Calu3 (cell line): Measurements from ENCODE around the gene AP2A1. TPM values are rescaled to one million over a fixed set of nuclear protein-coding genes. Genes with fewer than 3 reads are reported as not detected.

Source experiments
- BruUV-seq: library from RNA; stranded (reverse); fragments of 400-500 nt; replicated peaks from 2 replicates; lab custom pipeline; 2021; lab: Mats Ljungman, UMichigan
- CTCF ChIA-PET: fragments of 300-600 bp; sonication (Branson Sonifier 250); formaldehyde crosslinking; loops from one replicate; lab custom pipeline; 2022; ENCODE audit warnings: antibody characterized with exemption; lab: Charles Lee
- DNase-seq: peaks from one replicate; pipeline ENCODE4 v3.0.0; 2022
- H3K27ac Mint-ChIP-seq: one replicate; pipeline ENCODE4 v1.8.0; 2022; ENCODE audit warnings: mixed read lengths; ENCODE audit not compliant: unreplicated experiment
- H3K27me3 Mint-ChIP-seq: one replicate; pipeline ENCODE4 v1.8.0; 2022; ENCODE audit warnings: mixed read lengths; ENCODE audit not compliant: unreplicated experiment
- H3K36me3 Mint-ChIP-seq: one replicate; pipeline ENCODE4 v1.8.0; 2022; ENCODE audit warnings: mild to moderate bottlenecking, moderate library complexity, mixed read lengths; ENCODE audit not compliant: insufficient read depth, unreplicated experiment
- H3K4me1 Mint-ChIP-seq: one replicate; pipeline ENCODE4 v1.8.0; 2022; ENCODE audit warnings: mild to moderate bottlenecking, low read depth, mixed read lengths; ENCODE audit not compliant: unreplicated experiment
- H3K4me3 Mint-ChIP-seq: one replicate; pipeline ENCODE4 v1.8.0; 2022; ENCODE audit warnings: mild to moderate bottlenecking, low read depth, moderate library complexity, mixed read lengths; ENCODE audit not compliant: unreplicated experiment
- H3K9me3 Mint-ChIP-seq: one replicate; pipeline ENCODE4 v1.8.0; 2022; ENCODE audit warnings: low read depth, mixed read lengths; ENCODE audit not compliant: unreplicated experiment
- CTCF ChIP-seq: fragments of 200-600 bp; IDR thresholded peaks from one replicate; pipeline ENCODE4 v1.8.0; 2022; ENCODE audit warnings: antibody characterized with exemption; ENCODE audit not compliant: unreplicated experiment
- intact Hi-C: fragments of 100-400 bp; cut with micrococcal nuclease; formaldehyde crosslinking; loops from one replicate; pipeline ENCODE4 v1.10.0; 2022; ENCODE audit not compliant: unreplicated experiment
- total RNA-seq: library from RNA; stranded (reverse); gene quantifications from 2 replicates; pipeline ENCODE4 v1.2.3, GENCODE V29; 2022

Gene AP2A1
- total RNA-seq, 1 experiment from 2014 or later = 89.0 TPM

GRCh38 chr19:49824662-49825061 is 57.9 kb downstream of the AP2A1 start:
- CTCF ChIA-PET = interaction anchor here (1.0 kb wide), 1 partner anchor 24 kb away, joined by 3 read pairs; no protein-coding TSS in a partner anchor
- Mint-ChIP-seq H3K4me1 (peaks cover 4% of the 10 kb centered on the region), H3K36me3 (peaks cover 31% of the 10 kb centered on the region), H3K4me3 (no peak overlapping the region), H3K9me3 (no peaks in the 10 kb centered on the region), H3K27me3 (no peaks in the 10 kb centered on the region), H3K27ac (no peak overlapping the region)
- intact Hi-C loops = no loop called here
- no peak for TF ChIP-seq CTCF
- no TSS peak for BruUV-seq
- no peak for DNase-seq

DNA sequence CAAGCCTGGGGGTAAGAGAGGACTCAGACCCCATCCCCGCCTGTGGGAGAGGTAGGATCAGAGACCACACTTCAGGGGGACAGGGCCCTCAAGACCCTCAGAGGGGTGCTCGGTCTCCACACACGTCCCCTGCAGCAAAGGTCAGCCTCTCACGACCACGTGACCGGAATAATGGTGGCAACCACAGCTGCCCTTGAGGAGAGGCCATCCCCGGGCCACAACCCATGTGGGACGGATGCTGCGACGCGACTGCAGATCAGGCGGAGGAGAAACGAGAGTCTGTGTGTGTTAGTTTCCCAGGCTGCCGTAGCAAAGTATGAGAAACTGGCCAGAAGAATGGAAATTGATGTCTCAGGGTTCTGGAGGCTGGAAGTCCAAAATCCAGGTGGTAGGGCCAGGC is 60.2 kb downstream of the AP2A1 start:
- Mint-ChIP-seq H3K4me3 (no peak overlapping the region), H3K4me1 (no peaks in the 10 kb centered on the region), H3K27me3 (no peaks in the 10 kb centered on the region), H3K36me3 (peaks cover 30% of the 10 kb centered on the region), H3K27ac (no peak overlapping the region), H3K9me3 (no peaks in the 10 kb centered on the region)
- DNase-seq = no peak
- intact Hi-C loops = no loop called here
- CTCF ChIA-PET = no interaction called here
- BruUV-seq = no TSS peak
- no peak for TF ChIP-seq CTCF

- H3K9me3 Mint-ChIP-seq = no peaks in the 10 kb centered on the region
- TF ChIP-seq CTCF = no peak
- BruUV-seq = no TSS peak
- H3K36me3 Mint-ChIP-seq = peaks cover 39% of the 10 kb centered on the region
- no peak overlapping the region for H3K27ac Mint-ChIP-seq
- no peaks in the 10 kb centered on the region for H3K27me3 Mint-ChIP-seq
- intact Hi-C loops = no loop called here
- no peak overlapping the region for H3K4me3 Mint-ChIP-seq
- DNase-seq = no peak
- no peaks in the 10 kb centered on the region for H3K4me1 Mint-ChIP-seq
- CTCF ChIA-PET = no interaction called here
Observed at GRCh38 chr19:49829200-49829599, 62.4 kb downstream of the AP2A1 start.

- H3K4me3 Mint-ChIP-seq = no peak overlapping the region
- no peaks in the 10 kb centered on the region for H3K9me3 Mint-ChIP-seq
- intact Hi-C loops = no loop called here
- no peaks in the 10 kb centered on the region for H3K4me1 Mint-ChIP-seq
- H3K36me3 Mint-ChIP-seq = peaks cover 44% of the 10 kb centered on the region
- no peak overlapping the region for H3K27ac Mint-ChIP-seq
- CTCF ChIA-PET = no interaction called here
- no TSS peak for BruUV-seq
- no peak for DNase-seq
- no peaks in the 10 kb centered on the region for H3K27me3 Mint-ChIP-seq
- TF ChIP-seq CTCF = no peak
Observed at GRCh38 chr19:49829721-49830120, 62.9 kb downstream of the AP2A1 start.
